UCSD-AML1 (cell line): Measurements from ENCODE around the gene CSN2.

Source experiments
- DNase-seq: peaks from one replicate; lab custom pipeline; 2025; ENCODE audit not compliant: unreplicated experiment; lab: John Stamatoyannopoulos, UW

The CSN2 gene

DNA sequence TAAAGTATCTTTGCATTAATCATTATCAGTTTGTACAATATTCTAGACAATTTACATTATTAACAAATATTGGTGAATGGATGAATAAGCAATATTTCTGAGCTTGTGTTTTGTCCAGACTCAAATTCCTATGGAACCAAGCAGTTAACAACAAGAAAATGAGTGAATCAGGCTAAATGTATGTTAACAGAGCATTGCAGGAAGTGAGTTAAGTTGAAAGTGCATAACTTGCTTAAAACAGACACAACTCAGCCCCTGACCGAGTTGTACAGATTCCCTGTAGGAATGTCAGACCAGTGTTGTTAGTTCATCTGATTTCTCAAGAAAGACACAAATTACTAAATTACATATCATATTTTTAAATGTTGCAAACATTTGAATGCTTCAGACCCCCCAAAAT, 58.4 kb downstream of the CSN2 start:
- no peak for DNase-seq
